CD14-positive monocyte (primary cell): ENCODE data around the gene EPHA8. TPM values are rescaled to one million over a fixed set of nuclear protein-coding genes. Genes with fewer than 3 reads are reported as not detected.

Source experiments
- DNase-seq, 3 donors: peaks; one replicate each; pipeline ENCODE4 v3.0.0-alpha.2; 2011 to 2022
- H2AFZ ChIP-seq: 2 replicates; pipeline ENCODE4 v1.6.0; 2012; ENCODE audit warnings: mild to moderate bottlenecking, low read depth, low read length, inconsistent platforms; ENCODE audit not compliant: insufficient read depth, poor library complexity, severe bottlenecking
- H3K27ac ChIP-seq, 2 donors: 1 replicate in 1 of 2; 2 replicates in 1 of 2; pipeline ENCODE4 v1.5.1; 2012 to 2013; ENCODE audit warnings: low read length in 2 of 2, control low read depth in 1 of 2, inconsistent platforms in 1 of 2, low read depth in 1 of 2, mild to moderate bottlenecking in 1 of 2
- H3K27me3 ChIP-seq, 2 donors: one replicate each; pipeline versions ENCODE4 v1.6.0 to v1.6.1; 2011 to 2013; ENCODE audit warnings: low read length in 2 of 2; ENCODE audit not compliant: control insufficient read depth in 2 of 2, insufficient read depth in 2 of 2
- H3K36me3 ChIP-seq, 2 donors: replicated peaks in 1 of 2; 1 replicate in 1 of 2; 2 replicates in 1 of 2; pipeline versions ENCODE4 v1.5.1 to v1.6.1; 2012 to 2013; ENCODE audit warnings: low read length in 2 of 2, control low read depth in 1 of 2, inconsistent platforms in 1 of 2, mild to moderate bottlenecking in 1 of 2; ENCODE audit not compliant: insufficient read depth in 2 of 2, control insufficient read depth in 1 of 2
- H3K4me1 ChIP-seq, 2 donors: 1 replicate in 1 of 2; 2 replicates in 1 of 2; pipeline versions ENCODE4 v1.5.1 to v1.6.1; 2012 to 2013; ENCODE audit warnings: low read length in 2 of 2, control low read depth in 1 of 2, inconsistent platforms in 1 of 2, mild to moderate bottlenecking in 1 of 2, moderate library complexity in 1 of 2; ENCODE audit not compliant: insufficient read depth in 2 of 2, control insufficient read depth in 1 of 2
- H3K4me2 ChIP-seq: replicated peaks from 2 replicates; pipeline ENCODE3; 2012; ENCODE audit warnings: low read length, moderate library complexity, mild to moderate bottlenecking; ENCODE audit not compliant: poor library complexity, severe bottlenecking; ENCODE audit errors: extremely low read depth
- H3K4me3 ChIP-seq, 3 experiments: fragments of 200-600 bp in 1 of 3; sonication (generic) in 1 of 3; replicated peaks in 1 of 3; 1 replicate in 2 of 3; 2 replicates in 1 of 3; pipeline ENCODE4 v1.5.1; 2011 to 2013; ENCODE audit warnings: low read length in 3 of 3, mild to moderate bottlenecking in 3 of 3, control low read depth in 2 of 3, low read depth in 2 of 3, inconsistent platforms in 1 of 3, moderate library complexity in 1 of 3
- H3K79me2 ChIP-seq: 2 replicates; pipeline ENCODE4 v1.6.0; 2012; ENCODE audit warnings: mild to moderate bottlenecking, control low read depth, inconsistent platforms, low read length, moderate library complexity; ENCODE audit not compliant: insufficient read depth
- H3K9ac ChIP-seq: 2 replicates; pipeline ENCODE4 v1.6.0; 2017; ENCODE audit warnings: low read length, mild to moderate bottlenecking; ENCODE audit not compliant: insufficient read depth, poor library complexity, severe bottlenecking
- H3K9me3 ChIP-seq, 2 donors: replicated peaks in 1 of 2; 1 replicate in 1 of 2; 2 replicates in 1 of 2; pipeline versions ENCODE4 v1.5.1 to v1.6.1; 2012 to 2013; ENCODE audit warnings: low read length in 2 of 2, control low read depth in 1 of 2; ENCODE audit not compliant: control insufficient read depth in 1 of 2, insufficient read depth in 1 of 2
- H4K20me1 ChIP-seq: 2 replicates; pipeline ENCODE4 v1.6.0; 2012; ENCODE audit warnings: mild to moderate bottlenecking, low read length, control low read depth, moderate library complexity; ENCODE audit not compliant: insufficient read depth
- H3K27ac Mint-ChIP-seq, 7 donors: one replicate each; pipeline ENCODE4 v1.8.0; 2020; ENCODE audit warnings: mild to moderate bottlenecking in 7 of 7, mixed read lengths in 7 of 7, moderate library complexity in 6 of 7, inconsistent platforms in 2 of 7
- H3K27me3 Mint-ChIP-seq, 3 donors: one replicate each; pipeline ENCODE4 v1.8.0; 2021 to 2022; ENCODE audit warnings: low read depth in 3 of 3, mild to moderate bottlenecking in 3 of 3, mixed read lengths in 3 of 3, moderate library complexity in 3 of 3, inconsistent platforms in 1 of 3
- H3K36me3 Mint-ChIP-seq, 2 donors: one replicate each; pipeline ENCODE4 v1.8.0; 2020; ENCODE audit warnings: mixed read lengths in 2 of 2, inconsistent platforms in 1 of 2, mild to moderate bottlenecking in 1 of 2
- H3K4me1 Mint-ChIP-seq: one replicate; pipeline ENCODE4 v1.8.0; 2020; ENCODE audit warnings: mild to moderate bottlenecking, mixed read lengths
- H3K4me3 Mint-ChIP-seq, 2 donors: one replicate each; pipeline ENCODE4 v1.8.0; 2020; ENCODE audit warnings: mild to moderate bottlenecking in 2 of 2, mixed read lengths in 2 of 2, moderate library complexity in 1 of 2
- H3K9me3 Mint-ChIP-seq, 7 donors: one replicate each; pipeline ENCODE4 v1.8.0; 2020 to 2022; ENCODE audit warnings: mixed read lengths in 7 of 7, mild to moderate bottlenecking in 6 of 7, moderate library complexity in 6 of 7, inconsistent platforms in 2 of 7
- CTCF ChIP-seq: fragments of 200-600 bp; IDR thresholded peaks from one replicate; pipeline ENCODE4 v1.8.0; 2022; ENCODE audit warnings: antibody characterized with exemption, mild to moderate bottlenecking
- WGBS: methylation state at CpG from one replicate; pipeline ENCODE4 v1.1.5; 2013; ENCODE audit warnings: missing lambda C conversion rate; ENCODE audit not compliant: insufficient coverage; 5-methylcytosine and 5-hydroxymethylcytosine counted together
- intact Hi-C, 2 donors: fragments of 100-400 bp; cut with micrococcal nuclease; formaldehyde crosslinking; loops; one replicate each; pipeline versions ENCODE4 v1.15.0 to v1.15.1; 2023
- polyA plus RNA-seq, 3 donors: library from polyadenylated mRNA; depleted of rRNA in 1 of 3; unstranded in 2 of 3; stranded (reverse) in 1 of 3; fragments of 300-500 nt in 2 of 3; fragments of >200 nt in 1 of 3; fragmentation: Illumina TruSeq in 2 of 3; gene quantifications; 1 replicate in 2 of 3; 2 replicates in 1 of 3; pipeline ENCODE4 v1.2.3, GENCODE V29; 2012 to 2021

EPHA8 gene
- polyA plus RNA-seq, 3 donors, result 0.04 TPM; not detected in 2

- Histone ChIP-seq H3K36me3 (no peaks in the 10 kb centered on the region), H3K27ac (no peak overlapping the region), H3K4me1 (peaks cover 16 to 22% of the 10 kb centered on the region in 2 donors), H3K9me3 (peaks cover 0 to 6% of the 10 kb centered on the region in 2 donors), H2AFZ (no peak overlapping the region), H3K79me2 (no peaks in the 10 kb centered on the region), H3K4me2 (no peak overlapping the region), H3K4me3 (no peak overlapping the region), H4K20me1 (no peaks in the 10 kb centered on the region), H3K27me3 (no peaks in the 10 kb centered on the region), H3K9ac (no peak overlapping the region)
- Mint-ChIP-seq H3K27me3 (peaks cover 4 to 10% (median 7%) of the 10 kb centered on the region in 3 donors), H3K36me3 (no peaks in the 10 kb centered on the region), H3K4me3 (no peak overlapping the region), H3K4me1 (peaks cover 22% of the 10 kb centered on the region), H3K9me3 (peaks cover 0 to 3% (median 0%) of the 10 kb centered on the region in 7 donors), H3K27ac (no peak overlapping the region)
- no peak for TF ChIP-seq CTCF
- no peak for DNase-seq
- 20% methylated on average over 2 of the region's 8 CpGs for WGBS
- intact Hi-C loops, result no loop called here
Observed at GRCh38 chr1:22639286-22639685, 76.0 kb downstream of the EPHA8 start.

- Mint-ChIP-seq H3K36me3 (no peaks in the 10 kb centered on the region), H3K9me3 (peaks cover 0 to 3% (median 0%) of the 10 kb centered on the region in 7 donors), H3K4me3 (no peak overlapping the region), H3K27ac (no peak overlapping the region), H3K27me3 (peaks cover 6 to 11% (median 7%) of the 10 kb centered on the region in 3 donors), H3K4me1 (peaks cover 18% of the 10 kb centered on the region)
- Histone ChIP-seq H3K27me3 (no peaks in the 10 kb centered on the region), H3K4me2 (no peak overlapping the region), H3K4me3 (no peak overlapping the region), H3K27ac (no peak overlapping the region), H3K9me3 (no peaks in the 10 kb centered on the region), H2AFZ (no peak overlapping the region), H4K20me1 (no peaks in the 10 kb centered on the region), H3K79me2 (no peaks in the 10 kb centered on the region), H3K4me1 (peaks cover 6 to 9% of the 10 kb centered on the region in 2 donors), H3K36me3 (no peaks in the 10 kb centered on the region), H3K9ac (no peak overlapping the region)
- WGBS, result 88% methylated on average over 5 of the region's 8 CpGs
- no peak for TF ChIP-seq CTCF
- DNase-seq, result no peak
- intact Hi-C loops, result loop anchor here (5.0 to 10.0 kb wide), 3 partner anchors 224 to 516 kb away; no protein-coding TSS in a partner anchor
Observed at GRCh38 chr1:22641247-22641646, 78.0 kb downstream of the EPHA8 start.
